ENCODE measurements around the gene HELQ. TPM values are rescaled to one million over a fixed set of nuclear protein-coding genes. Genes with fewer than 3 reads are reported as not detected.
A peak's percentile ranks its signal among the peaks of the same experiment; 100 is the strongest.

Gene HELQ
- total and polyA plus RNA-seq, 2 of the 13 experiments (the other 11 are each of a cell fraction or from before 2014, with no cell fraction given) = 6.6 to 10.8 TPM

DNA sequence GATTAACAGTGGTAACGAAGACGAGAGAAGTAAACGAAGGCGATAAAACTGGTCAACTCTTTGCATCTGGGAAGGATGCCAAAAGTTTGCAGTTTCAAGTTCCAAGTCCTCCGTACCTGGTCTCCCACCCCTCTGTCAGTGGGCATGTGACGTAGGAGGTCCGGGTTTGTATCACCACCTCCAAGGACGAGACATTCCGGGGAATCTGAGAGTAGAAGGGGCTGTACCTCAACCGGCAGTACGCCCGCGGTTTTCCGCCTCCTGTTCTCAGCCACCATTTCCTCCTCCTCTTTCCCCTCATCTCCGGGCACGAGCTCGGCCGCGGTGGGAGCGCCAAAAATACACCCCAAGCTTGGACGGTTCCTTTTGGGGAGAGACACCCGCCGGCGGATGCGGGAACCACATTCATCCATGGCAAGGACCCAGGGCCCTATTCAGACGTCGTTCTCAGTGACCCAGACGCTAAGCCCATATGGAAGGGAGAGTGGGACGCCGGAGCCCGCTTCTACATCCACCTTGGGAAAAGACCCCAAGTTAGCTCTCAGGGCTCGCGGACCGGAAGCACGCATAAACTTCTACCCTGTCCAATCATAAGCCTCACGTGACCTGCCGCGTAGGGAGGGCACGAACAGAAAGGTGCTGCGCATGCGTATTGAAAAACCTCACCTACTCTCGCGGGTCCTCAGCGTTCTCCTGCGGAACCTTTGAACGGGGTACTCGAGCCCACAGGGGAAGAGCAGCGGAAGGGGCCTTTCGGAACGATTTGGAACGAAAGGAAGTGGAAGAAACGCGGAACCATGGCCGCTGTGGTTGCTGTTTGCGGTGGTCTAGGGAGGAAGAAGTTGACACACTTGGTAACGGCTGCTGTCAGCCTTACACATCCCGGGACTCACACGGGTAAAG is at the start of gene HELQ, which contains the start of gene MRPS18C (continued):
- TF ChIP-seq ZNF142 (CRISPR knock-in tag; IDR thresholded peaks at IDR 0.05) = peak; percentile 67; the same call in 1 of the 2 replicates
- TF ChIP-seq, protein P1, sequence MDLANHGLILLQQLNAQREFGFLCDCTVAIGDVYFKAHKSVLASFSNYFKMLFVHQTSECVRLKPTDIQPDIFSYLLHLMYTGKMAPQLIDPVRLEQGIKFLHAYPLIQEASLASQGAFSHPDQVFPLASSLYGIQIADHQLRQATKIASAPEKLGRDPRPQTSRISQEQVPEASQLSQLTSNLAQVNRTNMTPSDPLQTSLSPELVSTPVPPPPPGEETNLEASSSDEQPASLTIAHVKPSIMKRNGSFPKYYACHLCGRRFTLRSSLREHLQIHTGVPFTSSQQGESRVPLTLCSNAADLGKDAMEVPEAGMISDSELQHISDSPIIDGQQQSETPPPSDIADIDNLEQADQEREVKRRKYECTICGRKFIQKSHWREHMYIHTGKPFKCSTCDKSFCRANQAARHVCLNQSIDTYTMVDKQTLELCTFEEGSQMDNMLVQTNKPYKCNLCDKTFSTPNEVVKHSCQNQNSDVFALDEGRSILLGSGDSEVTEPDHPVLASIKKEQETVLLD (CRISPR knock-in tag; IDR thresholded peaks at IDR 0.05; ENCODE audit: low read depth) = peak; percentile 67
- no peak for TF ChIP-seq SRSF9 (IDR thresholded peaks at IDR 0.05; ENCODE audit: borderline replicate concordance, insufficient read depth, low read depth, low read length, poor library complexity, severe bottlenecking)
- no peak for TF ChIP-seq ZNF44 (CRISPR knock-in tag; IDR thresholded peaks at IDR 0.05)
- TF ChIP-seq ATAD3A (CRISPR knock-in tag; IDR thresholded peaks at IDR 0.05) = peak; percentile 92
- TF ChIP-seq, protein P2, sequence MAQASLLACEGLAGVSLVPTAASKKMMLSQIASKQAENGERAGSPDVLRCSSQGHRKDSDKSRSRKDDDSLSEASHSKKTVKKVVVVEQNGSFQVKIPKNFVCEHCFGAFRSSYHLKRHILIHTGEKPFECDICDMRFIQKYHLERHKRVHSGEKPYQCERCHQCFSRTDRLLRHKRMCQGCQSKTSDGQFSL (CRISPR knock-in tag; IDR thresholded peaks at IDR 0.05) = no peak
- peak; percentile 96 for TF ChIP-seq THAP11 (CRISPR knock-in tag; IDR thresholded peaks at IDR 0.05)
- no peak; the same call in 1 of the 2 replicates for TF ChIP-seq ZIK1 (CRISPR knock-in tag; IDR thresholded peaks at IDR 0.05; ENCODE audit: borderline replicate concordance, low read depth)
- peak; percentile 88; the same call in 1 of the 2 replicates for TF ChIP-seq ZNF34 (CRISPR knock-in tag; IDR thresholded peaks at IDR 0.05; ENCODE audit: borderline replicate concordance)
- TF ChIP-seq, protein P3, sequence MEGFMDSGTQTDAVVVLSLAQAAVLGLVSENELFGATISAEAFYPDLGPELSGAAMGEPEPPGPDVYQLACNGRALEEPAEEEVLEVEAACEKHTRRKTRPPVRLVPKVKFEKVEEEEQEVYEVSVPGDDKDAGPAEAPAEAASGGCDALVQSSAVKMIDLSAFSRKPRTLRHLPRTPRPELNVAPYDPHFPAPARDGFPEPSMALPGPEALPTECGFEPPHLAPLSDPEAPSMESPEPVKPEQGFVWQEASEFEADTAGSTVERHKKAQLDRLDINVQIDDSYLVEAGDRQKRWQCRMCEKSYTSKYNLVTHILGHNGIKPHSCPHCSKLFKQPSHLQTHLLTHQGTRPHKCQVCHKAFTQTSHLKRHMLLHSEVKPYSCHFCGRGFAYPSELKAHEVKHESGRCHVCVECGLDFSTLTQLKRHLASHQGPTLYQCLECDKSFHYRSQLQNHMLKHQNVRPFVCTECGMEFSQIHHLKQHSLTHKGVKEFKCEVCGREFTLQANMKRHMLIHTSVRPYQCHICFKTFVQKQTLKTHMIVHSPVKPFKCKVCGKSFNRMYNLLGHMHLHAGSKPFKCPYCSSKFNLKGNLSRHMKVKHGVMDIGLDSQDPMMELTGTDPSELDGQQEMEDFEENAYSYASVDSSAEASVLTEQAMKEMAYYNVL (CRISPR knock-in tag; IDR thresholded peaks at IDR 0.05; ENCODE audit: borderline replicate concordance) = peak; percentile 42; the same call in 1 of the 2 replicates
- TF ChIP-seq ZNF292 (CRISPR knock-in tag; IDR thresholded peaks at IDR 0.05; ENCODE audit: borderline replicate concordance, low read depth) = no peak
- TF ChIP-seq KDM5B (CRISPR knock-in tag; IDR thresholded peaks at IDR 0.05; ENCODE audit: borderline replicate concordance) = peak; percentile 82
- TF ChIP-seq NCOA1 (CRISPR knock-in tag; IDR thresholded peaks at IDR 0.05) = no peak; the same call in 1 of the 2 replicates
- no peak for TF ChIP-seq ZBTB46 (CRISPR knock-in tag; IDR thresholded peaks at IDR 0.05; ENCODE audit: borderline replicate concordance)
- peak; percentile 95 for TF ChIP-seq BORCS8-MEF2B (CRISPR knock-in tag; IDR thresholded peaks at IDR 0.05)
- no peak for TF ChIP-seq PLRG1 (conservative IDR thresholded peaks at IDR 0.05)
